AML-193 (cell line): ENCODE results near the gene WIPF1.

Experiments
- DNase-seq, 2 experiments: peaks; one replicate each; lab custom pipeline; 2025; lab: John Stamatoyannopoulos, UW

WIPF1 gene

DNA sequence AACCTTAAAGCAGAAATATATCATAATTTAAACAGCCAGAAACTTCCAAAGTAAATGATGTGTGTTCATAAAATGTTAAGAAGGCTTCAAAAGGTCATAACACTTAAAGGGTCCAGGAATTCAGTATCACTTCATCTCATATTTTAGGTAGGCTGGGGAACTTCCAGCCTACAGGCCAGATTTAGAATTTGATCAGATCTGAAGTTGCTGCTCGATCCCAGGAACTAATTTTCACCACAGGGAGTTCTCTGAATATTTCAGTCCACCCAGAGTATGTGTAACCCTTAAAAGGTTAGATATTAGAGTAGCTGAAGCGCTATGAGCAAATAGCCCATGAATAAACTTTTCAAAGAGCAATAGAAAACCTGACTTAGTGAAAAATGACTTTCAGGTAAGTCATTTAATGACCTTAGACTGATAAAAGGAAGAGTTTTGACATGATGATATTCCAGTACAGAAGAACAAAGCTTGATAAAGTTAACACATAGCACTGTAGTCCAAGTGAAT lies 1.7 kb downstream of the WIPF1 start:
- no peak for DNase-seq

DNA sequence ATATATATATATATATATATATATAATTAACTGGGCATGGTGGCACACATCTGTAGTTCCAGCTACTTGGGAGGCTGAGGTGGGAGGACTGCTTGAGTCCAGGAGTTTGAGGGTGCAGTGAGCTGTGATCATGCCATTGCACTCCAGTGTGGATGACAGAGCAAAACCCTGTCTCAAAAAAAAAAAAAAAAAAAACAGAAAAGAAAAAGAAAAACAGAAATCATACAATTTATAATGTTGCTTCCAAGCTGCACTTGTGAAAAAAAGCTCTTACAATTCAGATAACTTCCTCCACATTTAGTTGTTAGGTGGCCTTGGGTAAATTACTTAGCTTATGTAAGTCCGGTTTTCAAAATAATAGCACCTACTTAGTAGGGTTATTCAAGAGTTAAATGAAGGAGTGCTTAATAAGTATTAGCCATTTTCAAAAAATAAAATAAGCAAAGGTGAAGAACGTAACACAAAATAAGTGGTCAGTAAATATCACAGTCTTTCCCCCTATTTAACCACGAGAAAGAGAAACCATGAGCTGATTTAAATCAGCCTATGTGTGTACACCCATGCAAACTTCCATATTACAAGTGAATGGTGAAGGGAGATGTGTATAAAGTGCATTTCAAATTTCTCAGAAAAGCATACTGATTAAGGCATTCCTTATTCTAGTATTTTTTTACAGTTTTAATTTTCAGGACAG lies 2.3 kb downstream of the WIPF1 start:
- peak; percentile 9 to 12 for DNase-seq

DNA sequence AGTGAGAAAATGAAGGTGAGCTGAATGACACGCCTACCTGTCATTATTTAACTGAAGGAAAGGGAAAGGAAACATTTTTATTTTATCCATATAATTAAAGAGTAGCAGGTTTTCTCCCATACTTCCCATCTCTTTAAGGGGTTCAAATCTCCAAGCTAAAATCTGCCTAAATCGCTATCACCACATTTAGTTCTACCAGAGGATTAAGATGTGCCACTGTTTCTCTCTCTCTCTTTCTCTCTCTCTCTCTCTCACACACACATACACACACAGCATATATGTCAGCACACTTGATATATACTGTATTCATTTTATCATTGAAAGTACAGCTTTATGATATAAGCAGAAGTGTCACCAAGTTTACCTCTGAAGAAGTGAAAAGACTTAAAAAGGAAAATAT lies 3.1 kb downstream of the WIPF1 start:
- DNase-seq: no peak

DNA sequence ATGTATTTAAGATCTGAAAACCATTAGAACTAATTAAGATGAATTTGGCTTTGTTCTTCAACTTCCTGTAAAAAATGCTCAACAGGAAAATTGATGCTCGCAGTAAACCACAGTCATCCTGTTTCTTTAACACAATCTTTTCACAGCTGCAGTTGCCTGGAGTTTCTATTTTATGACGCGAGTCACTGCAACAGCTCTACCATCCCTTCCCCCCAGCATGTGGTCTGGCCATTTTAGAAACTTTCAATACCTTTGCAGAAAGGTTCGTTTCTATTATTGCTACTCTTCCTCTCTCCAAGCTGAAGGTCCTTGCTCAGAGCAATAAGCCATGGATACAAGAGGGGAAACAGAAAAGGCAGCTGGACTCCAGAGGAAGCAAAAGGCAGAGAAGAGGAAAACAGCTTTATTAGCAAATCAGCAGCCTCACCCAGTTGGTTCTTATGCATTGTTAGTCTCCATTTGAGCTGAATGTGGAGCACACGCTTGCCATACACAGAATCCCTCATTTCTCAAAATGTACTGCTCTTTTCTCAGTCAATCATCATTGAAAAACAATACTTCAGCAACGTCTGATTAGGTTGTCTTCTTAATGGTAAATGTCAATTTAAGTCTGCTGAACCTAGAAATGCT lies 3.9 kb downstream of the WIPF1 start:
- DNase-seq: peak; percentile 87 to 89

DNA sequence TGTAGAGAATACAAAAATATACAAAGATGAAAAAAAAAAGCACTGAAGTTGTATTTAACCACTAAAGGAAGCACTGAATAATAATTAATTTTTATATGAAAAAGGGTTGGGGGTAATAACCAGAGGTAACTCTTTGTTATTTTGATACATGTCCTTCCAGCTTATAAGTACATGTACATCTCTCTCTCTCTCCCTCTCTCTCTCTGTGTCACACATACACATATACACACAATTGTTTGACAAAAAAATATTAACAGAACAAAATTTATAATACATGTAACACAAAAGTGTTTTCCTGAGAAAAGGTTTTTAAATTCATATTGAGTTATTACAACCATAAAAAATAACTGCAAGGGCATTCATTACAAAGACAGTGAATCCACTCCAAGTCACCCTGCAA lies 4.6 kb downstream of the WIPF1 start:
- no peak for DNase-seq

DNA sequence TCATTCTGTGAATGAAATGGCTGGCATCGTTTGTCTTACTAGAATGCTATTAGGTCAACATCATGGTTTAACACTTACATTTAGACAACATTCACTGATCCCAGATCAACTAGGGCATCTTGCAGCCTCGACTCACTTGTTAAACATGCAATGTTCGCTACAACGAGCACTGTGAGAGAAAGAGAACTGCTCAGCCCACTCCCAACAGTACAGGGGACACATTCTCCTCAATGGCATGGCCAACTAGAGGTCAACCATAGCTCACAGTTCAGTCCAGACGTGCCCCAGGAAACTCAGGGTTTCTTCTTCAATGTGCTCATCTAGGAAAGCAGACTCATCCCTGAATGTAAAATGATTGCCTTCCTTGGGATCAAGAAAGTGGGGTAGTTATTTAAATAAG lies 5.9 kb downstream of the WIPF1 start:
- no peak for DNase-seq

DNA sequence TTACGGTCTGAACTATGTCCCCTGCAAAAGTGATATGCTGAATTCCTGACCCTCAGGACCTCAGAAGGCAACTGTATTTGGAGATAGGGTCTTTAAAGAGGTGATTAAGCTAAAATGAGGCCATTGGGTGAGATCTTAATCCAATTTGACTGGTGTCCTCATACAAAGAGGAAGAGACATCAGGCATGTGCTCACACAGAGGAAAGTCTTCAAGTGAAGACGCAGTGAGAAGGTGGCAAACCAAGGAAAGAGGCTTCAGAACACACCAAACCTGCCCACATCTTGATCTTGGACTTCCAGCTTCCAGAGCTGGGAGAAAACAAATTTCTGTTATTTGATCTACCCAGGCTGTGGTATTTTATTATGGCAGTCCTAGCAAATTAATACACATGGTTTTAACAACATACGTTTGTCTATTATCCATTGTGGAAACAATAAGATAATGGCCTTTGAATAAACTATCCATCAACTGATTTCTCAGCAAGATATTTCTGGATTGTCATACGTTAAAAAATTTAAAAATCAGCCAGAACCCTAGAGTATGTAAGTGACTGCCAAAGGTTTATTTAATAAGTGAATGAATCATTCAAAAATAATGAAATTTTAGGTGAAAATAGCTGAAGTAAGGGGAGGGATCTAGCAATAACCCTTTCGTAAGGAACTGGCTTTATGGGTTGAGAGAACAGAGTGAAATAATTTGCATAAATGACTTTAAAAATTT lies 6.5 kb downstream of the WIPF1 start:
- DNase-seq: no peak

DNA sequence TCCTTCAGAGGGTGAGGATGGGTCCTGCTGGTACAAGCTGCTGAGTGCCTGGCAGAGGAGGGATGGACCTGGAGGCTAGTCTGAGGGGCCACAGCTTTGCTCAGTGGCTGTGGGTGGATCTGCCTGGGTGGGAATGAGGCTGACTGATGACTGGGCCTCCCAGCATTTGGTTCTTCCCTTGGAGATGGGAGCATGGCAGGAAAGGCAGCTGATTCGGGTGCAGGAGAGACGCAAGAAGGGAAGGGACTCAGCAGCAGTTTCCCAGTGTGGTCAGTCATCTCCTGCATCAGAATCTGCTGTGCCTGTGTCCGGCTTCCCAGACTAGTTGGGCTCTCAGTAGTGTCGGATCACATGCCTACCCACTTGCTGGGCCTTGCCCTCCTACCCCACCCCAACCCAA lies 7.3 kb downstream of the WIPF1 start:
- DNase-seq: no peak

DNA sequence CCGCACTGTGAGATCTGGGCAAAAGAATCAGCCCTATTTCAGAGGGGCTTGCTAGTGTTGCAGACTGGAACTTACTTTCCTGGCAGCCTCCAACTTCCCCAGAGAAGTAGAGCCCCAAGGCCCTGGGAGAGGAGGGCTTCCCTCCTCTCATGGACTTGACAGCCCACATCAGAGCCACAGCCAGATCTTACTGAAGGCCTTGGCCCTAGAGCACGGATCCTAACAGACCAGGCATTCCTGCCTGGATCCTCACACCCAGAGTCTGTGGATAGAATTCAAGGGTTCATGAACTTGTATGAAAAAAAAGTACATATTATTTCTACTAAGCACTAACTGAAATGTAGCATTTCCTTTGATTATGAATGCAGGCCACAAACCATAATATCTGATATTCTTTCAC lies 8.3 kb downstream of the WIPF1 start:
- no peak for DNase-seq

DNA sequence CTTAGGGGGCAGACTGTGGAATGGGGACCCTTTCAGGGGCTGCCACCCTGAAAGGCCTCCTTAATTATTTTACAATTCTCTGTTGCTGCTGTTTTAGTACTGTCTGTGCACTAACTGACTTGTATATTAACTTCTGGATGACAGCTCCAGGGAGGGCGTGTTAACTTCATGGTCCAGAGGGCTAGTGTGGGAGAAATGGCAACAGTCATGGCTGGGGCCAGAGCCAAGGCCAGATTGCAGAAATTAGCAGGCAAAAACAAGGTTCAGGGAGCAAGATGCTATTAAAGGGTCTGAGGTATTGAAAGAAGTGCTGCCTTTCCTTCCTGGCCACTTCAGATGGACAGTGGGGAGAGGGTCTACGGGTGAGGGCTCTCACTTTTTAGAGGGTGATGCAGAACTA lies 9.1 kb downstream of the WIPF1 start:
- DNase-seq: no peak

DNA sequence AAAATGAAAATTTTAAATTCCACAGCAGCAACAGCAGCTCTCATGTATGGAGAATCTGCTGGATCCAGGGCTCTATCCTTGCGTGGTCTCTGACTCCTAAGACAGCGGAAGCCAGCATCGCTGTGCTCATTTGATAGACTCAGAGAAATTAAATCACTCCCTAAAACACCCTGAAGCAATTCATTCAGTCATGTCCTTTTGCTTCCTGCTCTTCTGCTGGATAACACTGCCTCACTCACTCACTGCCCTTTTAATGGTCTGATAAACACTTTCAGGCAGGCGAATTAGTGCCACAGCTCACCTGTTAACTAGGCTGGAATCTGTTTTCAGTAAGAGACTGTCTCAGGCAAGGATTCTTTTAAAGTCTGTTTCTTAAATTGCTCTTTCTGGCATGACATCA lies 10.0 kb downstream of the WIPF1 start:
- DNase-seq: no peak

DNA sequence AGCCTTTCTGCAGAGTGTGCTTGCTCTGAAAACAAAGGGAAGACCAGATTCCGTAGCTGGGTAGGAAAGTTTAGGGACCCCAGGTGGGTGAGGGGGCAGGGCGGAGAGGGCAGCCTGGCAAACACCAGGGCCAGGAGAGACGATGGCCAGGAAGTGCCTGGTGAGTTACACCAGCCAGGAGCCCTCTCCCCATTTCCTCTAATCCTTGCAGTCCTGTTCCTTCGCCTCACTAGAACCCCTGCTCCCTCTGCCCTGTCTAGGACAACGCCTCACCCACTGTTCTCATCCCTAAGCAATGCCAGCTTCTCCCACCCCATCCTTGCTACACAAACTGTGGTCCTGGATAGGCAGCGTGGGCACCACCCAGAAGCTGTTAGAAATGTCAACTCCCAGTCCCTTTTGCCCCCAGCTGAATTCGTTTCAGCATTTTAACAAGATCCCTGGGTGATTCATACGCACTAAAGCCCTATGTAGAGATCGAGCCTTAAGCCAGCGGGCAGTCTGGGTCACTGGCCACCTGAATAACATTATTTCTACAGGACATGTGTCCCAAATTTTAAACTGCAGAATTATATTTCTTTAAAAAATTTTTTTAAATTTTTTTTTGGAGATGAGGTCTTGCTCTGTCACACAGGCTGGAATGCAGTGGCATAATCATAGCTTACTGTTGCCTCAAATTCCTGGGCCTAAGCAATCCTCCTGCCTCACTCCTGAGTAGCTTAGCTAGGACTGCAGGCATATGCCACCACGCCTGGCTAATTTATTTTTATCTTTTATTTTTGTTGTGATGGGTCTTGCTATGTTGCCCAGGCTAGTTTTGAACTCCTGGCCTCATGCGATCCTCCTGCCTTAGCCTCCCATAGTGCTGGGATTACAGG lies 10.9 kb downstream of the WIPF1 start:
- DNase-seq: no peak

DNA sequence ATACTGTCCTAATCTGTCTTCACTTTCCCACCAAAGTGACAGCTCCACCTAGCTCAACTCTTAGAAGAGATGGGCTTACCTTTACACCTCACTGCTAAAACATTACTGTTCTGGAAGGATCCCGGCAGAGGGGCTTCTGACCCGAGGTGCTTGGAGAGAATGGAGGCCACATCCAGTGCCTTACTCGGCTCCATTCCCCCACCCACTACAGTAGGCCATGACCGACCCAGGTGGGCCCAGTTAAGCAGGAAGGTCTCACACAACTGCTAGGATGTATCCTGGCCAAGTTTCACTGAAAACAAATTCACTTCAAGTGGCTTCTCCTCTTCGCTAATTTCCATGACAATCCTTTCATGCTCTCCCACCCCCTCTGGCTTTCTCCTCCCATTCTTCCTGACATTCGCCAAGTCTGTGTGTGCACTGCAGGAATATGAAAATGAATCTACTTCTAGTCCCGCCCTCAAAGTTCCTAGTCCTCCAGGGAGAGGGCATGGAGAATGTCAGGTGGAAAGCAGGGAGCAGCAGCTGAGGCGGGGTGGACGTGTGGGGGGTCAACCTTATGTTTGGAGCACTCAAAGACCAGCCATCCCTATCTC lies 11.8 kb downstream of the WIPF1 start:
- DNase-seq: no peak

DNA sequence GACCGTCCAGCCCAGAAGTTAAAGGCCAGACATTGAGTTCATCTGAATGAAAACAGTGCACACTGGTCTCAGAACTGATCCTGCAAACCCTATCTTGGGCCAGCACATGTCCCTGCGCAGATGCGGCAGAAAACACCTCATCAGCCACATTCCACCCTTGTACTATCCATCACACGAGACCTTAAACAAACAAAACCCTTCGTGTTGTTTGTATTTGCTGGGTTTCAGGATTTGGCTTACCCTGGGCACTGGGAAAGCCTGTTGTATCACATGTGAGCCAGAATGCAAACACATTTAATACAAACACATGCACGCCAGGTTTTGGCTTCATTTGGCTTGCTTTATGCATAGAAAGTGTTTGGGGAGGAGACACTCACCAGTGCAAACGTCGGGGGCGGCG lies 12.5 kb downstream of the WIPF1 start:
- DNase-seq: no peak

DNA sequence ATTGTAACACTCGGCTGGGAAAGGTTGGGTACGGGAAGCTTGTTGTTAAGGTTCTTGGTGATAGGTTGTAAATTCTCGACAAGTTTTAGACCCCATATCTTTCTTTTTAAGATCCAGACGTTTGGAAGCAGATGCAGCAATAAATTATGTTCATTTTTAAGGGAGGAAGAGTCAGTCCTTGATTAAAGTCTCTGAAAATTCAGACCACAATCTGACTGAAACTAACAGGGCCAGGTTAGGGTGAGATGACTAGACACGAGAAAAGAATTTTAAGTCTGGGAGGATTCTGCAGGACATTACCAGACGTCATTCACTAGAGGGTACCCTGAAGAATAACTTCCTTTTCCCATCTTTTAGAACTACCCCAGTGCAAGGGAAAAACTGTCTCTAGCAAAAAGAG lies 16.1 kb downstream of the WIPF1 start:
- DNase-seq: no peak

DNA sequence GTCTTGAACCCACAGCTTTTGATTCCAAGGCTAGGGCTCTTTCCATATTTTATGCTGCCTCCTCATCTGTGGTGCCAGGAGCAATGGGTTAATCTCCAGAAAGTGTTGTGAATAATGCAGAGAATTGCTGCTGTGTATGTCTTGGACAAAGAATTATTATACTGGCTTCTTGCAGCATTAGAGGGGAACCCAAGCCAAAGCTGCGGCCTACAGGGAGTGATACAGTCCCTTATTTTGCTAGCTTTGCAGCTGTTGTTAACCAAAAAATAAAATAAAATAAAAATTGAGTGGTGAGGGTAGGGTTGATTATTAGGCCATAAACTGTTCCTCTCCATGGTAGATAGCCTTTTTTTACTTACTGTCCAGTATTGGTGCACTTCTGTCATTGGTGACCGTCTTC lies 16.7 kb downstream of the WIPF1 start:
- DNase-seq: no peak

DNA sequence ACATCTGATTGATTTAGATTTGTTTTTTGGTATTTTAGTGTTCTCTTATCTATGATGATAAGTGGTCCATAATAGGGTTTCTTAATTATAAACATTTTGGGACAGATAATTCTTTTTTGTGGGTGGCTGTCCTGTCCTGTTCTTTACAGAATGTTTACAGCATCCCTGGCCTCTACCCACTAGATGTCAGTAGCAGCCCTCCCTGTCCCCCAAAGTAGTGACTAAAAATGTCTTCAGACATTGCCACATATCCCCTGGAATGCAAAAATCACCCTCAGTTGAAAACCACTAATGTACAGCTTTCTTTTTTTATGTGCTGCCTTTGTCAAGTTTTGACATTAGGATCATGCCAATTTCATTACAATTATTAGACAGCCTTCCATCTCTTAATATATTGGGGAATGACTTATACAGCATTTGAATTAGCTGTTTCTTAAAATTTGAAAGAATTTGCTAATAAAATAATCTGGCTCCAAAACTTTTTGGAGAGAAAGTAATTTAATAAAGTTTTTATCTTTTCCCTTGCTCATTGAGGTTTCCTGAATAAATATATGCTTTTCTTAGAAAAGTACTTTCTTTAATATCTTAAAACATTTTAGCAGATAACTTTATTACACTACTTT lies 19.5 kb downstream of the WIPF1 start:
- peak; percentile 59 to 72 for DNase-seq

DNA sequence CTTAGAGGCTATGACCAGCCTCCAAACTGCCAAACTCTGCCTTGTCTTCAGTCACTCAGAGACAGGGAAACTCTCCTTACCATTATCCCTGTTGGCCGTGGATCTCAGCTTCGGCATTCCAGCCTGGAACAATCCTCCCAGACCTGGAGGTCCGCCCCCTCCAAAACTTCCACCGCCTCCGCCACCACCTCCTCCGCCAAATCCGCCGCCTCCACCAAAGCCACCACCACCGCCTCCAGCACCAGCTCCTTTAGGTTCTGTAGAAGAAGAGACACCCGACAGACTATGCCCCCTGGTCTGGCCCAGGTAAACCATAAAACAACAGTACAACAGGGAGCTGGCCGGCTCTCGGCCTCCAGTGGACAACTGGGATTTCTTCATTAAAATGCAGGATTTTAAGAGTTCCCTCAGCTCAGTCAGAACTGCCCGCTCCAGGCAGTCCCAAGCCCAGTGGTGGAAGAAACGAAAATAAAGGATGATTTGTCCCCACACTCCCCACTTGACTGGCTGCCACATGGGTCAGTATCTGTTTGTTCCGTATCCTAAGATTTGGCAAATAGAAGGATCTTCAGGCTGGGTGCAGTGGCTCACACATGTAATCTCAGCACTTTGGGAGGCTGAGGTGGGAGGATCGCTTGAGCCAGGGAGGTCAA lies 22.4 kb downstream of the WIPF1 start:
- no peak for DNase-seq

DNA sequence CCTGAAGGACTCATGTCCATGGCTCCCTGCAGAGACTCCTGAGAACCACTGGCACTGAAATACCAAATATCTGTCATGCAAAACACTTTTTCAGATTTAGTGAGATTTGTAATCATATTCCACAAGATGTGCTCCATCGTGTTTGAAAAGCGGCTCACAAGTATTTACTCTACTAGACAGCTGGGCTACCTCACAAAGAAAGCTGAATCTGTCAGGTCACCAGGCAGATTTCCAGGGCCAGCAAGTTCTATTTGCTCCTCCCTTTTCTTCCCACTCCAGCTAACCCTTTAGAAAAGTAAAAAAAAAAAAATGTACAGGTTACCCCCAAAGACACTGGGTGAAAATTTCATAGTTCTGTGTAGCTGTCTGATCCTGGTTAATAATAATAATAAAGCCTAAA lies 22.9 kb downstream of the WIPF1 start:
- no peak for DNase-seq

DNA sequence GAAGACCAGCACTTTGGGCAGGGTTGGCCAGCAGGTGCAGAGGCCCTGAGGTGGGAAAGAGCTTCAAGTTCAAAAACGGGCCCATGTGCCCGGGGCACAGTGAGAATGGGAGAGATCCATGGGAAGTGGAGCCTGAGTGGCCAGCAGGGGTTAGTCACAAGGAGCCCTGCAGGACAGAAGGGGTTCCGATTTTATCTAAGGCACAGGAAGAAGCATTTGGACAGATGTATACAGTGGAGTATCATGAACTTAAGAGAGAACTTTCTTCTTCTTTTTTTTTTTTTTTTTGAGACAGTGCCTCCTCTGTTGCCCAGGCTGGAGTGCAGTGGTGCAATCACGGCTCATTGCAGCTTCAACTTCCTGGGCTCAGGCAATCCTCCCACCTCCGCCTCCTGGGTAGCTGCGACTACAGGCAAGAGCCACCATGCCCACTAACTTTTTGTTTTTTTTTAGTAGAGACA lies 24.0 kb downstream of the WIPF1 start:
- peak; percentile 63 to 67 for DNase-seq

DNA sequence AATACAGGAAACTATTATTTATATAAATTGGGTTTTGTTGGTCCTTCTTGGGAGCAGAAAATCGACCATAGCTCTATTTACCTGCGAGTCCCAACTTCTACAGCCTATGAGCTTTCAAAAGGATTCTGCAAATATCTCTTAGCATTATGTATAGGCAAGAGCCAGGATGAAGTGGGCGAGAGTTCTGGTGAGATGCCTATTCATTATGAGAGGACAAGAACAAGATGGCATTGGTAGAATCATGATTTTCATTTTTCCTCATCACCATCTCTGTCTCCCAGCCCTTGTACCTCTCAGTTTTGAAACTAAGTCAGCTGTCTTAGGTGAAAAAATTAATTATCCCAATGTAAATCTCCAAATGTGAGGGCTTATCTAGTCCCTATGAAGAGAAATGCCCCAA lies 25.0 kb downstream of the WIPF1 start:
- DNase-seq: no peak
